ENCODE results near the gene ZP2.
"Not testable (repeated sequence)": the region's sequence is repeated elsewhere in the genome, so short reads cannot be mapped to it uniquely, and the experiment has no call there.

Gene ZP2

DNA sequence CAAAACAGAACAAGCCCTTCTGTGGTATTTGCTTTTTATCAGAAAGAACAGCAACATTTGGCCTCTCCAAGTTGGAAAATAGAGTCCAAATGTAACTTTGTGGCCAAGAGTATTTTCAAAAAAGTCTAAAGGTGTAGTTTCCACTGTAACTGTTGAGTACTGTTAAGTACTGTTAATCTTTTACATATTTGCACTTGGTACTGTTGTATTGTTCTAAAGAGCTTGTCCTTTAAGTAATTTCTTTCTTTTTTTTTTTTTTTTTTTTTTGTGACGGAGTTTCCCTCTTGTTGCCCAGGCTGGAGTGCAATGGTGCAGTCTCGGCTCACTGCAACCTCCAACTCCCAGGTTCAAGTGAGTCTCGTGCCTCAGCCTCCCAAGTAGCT lies 31.4 kb downstream of the ZP2 start:
- H3K27ac Mint-ChIP-seq = no peak overlapping the region
- peaks cover 43% of the 10 kb centered on the region for H3K9me3 Mint-ChIP-seq
- H3K4me1 Mint-ChIP-seq = no peaks in the 10 kb centered on the region
- no peak overlapping the region for H3K4me3 Mint-ChIP-seq
- TF ChIP-seq, protein P1, sequence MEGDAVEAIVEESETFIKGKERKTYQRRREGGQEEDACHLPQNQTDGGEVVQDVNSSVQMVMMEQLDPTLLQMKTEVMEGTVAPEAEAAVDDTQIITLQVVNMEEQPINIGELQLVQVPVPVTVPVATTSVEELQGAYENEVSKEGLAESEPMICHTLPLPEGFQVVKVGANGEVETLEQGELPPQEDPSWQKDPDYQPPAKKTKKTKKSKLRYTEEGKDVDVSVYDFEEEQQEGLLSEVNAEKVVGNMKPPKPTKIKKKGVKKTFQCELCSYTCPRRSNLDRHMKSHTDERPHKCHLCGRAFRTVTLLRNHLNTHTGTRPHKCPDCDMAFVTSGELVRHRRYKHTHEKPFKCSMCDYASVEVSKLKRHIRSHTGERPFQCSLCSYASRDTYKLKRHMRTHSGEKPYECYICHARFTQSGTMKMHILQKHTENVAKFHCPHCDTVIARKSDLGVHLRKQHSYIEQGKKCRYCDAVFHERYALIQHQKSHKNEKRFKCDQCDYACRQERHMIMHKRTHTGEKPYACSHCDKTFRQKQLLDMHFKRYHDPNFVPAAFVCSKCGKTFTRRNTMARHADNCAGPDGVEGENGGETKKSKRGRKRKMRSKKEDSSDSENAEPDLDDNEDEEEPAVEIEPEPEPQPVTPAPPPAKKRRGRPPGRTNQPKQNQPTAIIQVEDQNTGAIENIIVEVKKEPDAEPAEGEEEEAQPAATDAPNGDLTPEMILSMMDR (IDR thresholded peaks at IDR 0.05) = no peak
- H3K27me3 Mint-ChIP-seq (ENCODE audit: low read depth, poor library complexity) = peaks cover 2% of the 10 kb centered on the region
- H3K36me3 Mint-ChIP-seq (ENCODE audit: low read depth) = peaks cover 78% of the 10 kb centered on the region
- no peak for DNase-seq

DNA sequence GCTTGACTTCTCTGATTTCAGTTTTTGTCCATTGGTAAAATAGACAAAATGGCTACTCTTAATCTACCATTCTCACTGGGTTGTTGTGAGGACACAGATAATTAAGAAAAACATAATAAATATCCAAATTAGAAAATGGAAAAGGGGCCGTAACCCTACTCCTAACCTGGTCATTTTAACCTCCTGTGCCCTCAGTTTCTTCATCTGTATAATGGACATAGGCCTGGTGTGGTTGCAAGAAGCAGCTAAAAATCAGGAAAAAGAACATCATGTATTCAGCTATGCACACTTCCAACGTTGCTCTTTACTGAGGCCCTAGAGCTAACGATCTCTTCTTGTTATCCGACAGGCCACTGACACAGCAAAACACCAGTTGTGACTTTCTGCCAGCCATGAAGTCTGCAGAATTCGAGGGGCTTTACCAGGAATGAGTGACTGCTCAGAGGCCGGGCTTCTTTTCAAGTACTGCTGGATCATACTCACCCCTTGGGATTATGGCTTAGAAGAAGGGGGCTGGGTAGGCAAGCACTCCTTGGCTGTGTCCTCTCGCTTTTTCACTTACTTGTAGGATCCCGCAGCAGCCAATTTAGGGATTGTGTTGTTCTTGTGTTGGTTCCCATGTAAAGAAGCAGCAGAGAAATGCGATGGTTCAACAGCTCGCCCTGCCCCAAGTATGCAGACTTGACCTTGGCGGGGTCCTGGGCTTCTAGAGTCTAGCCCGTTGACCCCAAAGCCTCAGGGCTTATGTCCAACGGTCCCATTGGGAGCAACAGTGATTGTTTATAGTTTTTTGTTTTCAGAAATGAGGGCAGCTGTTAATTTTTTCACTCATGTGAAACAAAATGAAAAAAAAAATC lies 32.0 kb downstream of the ZP2 start:
- Mint-ChIP-seq H3K27me3 (ENCODE audit: low read depth, poor library complexity) (peaks cover 2% of the 10 kb centered on the region), H3K27ac (no peak overlapping the region), H3K36me3 (ENCODE audit: low read depth) (peaks cover 78% of the 10 kb centered on the region), H3K4me1 (no peaks in the 10 kb centered on the region), H3K9me3 (peaks cover 39% of the 10 kb centered on the region), H3K4me3 (no peak overlapping the region)
- DNase-seq = no peak
- TF ChIP-seq, protein P1 (IDR thresholded peaks at IDR 0.05) = no peak

DNA sequence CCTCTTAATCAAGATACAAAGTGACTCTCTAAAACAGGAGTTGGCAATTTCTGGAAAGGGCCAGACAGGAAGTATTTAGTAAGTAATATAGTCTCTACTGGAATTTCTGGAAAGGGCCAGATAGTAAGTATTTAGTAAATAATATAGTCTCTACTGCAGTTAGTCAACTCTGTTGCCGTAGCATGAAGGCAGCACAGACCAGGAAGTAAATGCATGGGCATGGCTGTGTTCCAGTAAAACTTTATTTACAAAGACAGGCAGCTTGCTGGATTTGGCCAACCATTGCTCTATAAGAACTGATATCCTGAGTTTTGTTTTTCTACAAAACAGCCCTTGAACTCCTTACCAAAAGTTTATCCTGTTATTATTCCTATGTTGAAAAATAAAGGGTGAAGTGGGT lies 36.0 kb downstream of the ZP2 start:
- Mint-ChIP-seq H3K27me3 (ENCODE audit: low read depth, poor library complexity) (no peaks in the 10 kb centered on the region), H3K36me3 (ENCODE audit: low read depth) (peaks cover 64% of the 10 kb centered on the region), H3K4me1 (no peaks in the 10 kb centered on the region), H3K27ac (no peak overlapping the region), H3K4me3 (no peak overlapping the region), H3K9me3 (peaks cover 9% of the 10 kb centered on the region)
- TF ChIP-seq, protein P1 (IDR thresholded peaks at IDR 0.05) = no peak
- no peak for DNase-seq

DNA sequence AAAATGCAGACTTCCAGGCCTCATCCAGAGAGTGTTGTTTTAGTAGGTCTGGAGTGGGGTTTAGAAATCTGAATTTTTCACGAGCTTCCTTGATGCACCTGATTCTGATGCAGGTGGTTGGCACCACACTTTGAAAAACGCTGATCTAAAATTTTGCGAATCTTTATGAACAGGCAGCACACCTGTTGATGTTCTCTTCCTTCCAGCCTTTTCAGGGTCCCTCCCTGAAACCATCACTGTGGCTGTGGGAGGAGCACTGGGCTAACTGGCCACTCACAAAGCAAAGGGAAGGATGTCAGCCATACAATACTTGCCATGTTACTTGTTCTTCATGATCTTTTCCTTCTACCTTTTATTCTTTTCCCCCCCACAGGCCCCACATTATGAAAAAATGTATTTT lies 38.7 kb downstream of the ZP2 start:
- H3K27ac Mint-ChIP-seq = peak overlapping the region; percentile 59
- H3K4me1 Mint-ChIP-seq = no peaks in the 10 kb centered on the region
- H3K4me3 Mint-ChIP-seq = no peak overlapping the region
- TF ChIP-seq, protein P1 (IDR thresholded peaks at IDR 0.05) = no peak
- no peaks in the 10 kb centered on the region for H3K27me3 Mint-ChIP-seq (ENCODE audit: low read depth, poor library complexity)
- peaks cover 44% of the 10 kb centered on the region for H3K36me3 Mint-ChIP-seq (ENCODE audit: low read depth)
- DNase-seq = no peak
- H3K9me3 Mint-ChIP-seq = no peaks in the 10 kb centered on the region

DNA sequence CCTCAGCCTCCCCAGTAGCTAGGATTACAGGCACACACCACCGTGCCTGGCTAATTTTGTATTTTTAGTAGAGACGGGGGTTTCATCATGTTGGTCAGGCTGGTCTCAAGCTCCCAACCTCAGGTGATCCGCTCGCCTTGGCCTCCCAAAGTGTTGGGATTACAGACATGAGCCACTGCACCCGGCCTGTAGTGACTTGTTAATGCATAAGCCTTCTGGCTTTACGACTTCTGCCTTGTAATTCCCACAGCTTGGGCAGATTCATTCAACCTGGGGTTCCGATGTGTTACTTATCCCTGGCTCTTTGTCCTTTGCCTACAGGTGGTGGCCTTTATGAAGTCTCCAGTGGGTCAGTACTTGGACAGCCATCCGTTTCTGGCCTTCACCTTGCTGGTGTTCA lies 41.3 kb downstream of the ZP2 start:
- H3K4me1 Mint-ChIP-seq, H3K27ac Mint-ChIP-seq, H3K4me3 Mint-ChIP-seq: not testable (repeated sequence)

DNA sequence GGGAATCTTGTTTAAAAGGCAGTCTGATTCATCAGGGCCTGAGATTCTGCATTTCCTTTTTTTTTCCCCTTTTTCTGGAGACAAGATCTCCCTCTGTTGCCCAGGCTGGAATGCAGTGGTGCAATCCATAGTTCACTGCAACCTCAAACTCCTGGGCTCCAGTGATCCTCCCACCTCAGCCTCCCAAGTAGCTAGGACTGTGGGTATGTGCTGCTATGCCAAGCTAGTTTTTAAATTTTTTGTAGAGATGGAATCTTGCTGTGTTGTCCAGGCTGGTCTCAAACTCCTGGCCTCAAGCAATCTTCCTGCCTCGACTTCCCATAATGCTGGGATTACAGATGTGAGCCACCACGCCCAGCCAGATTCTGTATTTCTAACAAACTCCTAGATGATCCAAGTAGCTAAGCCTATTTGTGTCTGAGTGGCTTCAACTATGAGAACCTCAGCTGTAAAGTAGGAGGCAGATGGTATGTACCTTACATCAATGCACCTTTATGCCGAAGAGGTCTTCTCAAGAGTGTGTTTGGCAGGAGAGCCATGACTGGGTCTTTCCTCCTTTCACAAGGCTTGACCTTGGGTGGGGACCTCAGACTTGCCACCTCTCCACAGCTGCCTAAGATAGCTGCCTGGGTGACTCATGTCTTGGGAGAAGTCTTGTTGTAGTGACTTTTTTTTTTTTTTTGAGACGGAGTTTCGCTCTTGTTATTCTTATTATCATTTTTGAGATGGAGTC lies 42.0 kb downstream of the ZP2 start:
- no peak overlapping the region for H3K27ac Mint-ChIP-seq
- no peak for DNase-seq
- TF ChIP-seq, protein P1 (IDR thresholded peaks at IDR 0.05) = no peak

More for the DNA sequence above, 41.3 kb downstream of the ZP2 start:
- DNase-seq; H3K9me3 Mint-ChIP-seq; H3K27me3 Mint-ChIP-seq (ENCODE audit: low read depth, poor library complexity): not testable (repeated sequence)
- peaks cover 28% of the 10 kb centered on the region for H3K36me3 Mint-ChIP-seq (ENCODE audit: low read depth)

More for the DNA sequence above, 42.0 kb downstream of the ZP2 start:
- Mint-ChIP-seq H3K4me3 (no peak overlapping the region), H3K36me3 (ENCODE audit: low read depth) (peaks cover 35% of the 10 kb centered on the region), H3K4me1 (peaks cover 5% of the 10 kb centered on the region), H3K27me3 (ENCODE audit: low read depth, poor library complexity) (no peaks in the 10 kb centered on the region), H3K9me3 (no peaks in the 10 kb centered on the region)
